ENCODE results near the gene ROBO1.

- TF ChIP-seq FOS (IDR thresholded peaks at IDR 0.05; ENCODE audit: borderline replicate concordance, insufficient read depth, low read length) (no peak), GATA2 (IDR thresholded peaks at IDR 0.05; ENCODE audit: insufficient read depth, insufficient read length, low read depth, low read length) (no peak), CTCF (IDR thresholded peaks at IDR 0.05; ENCODE audit: extremely low read depth in 1 of 2, insufficient read depth in 1 of 2, low read depth in 1 of 2, low read length in 2 of 2) (no peak), POLR2AphosphoS5 (IDR thresholded peaks at IDR 0.05; ENCODE audit: insufficient read depth, low read depth, low read length) (no peak), EZH2 (IDR thresholded peaks at IDR 0.05; ENCODE audit: borderline replicate concordance, low read depth, low read length, severe bottlenecking) (no peak), POLR2A (IDR thresholded peaks at IDR 0.05; ENCODE audit: low read depth, low read length) (no peak), MAX (IDR thresholded peaks at IDR 0.05; ENCODE audit: insufficient read depth, insufficient read length) (no peak), JUN (IDR thresholded peaks at IDR 0.05; ENCODE audit: borderline replicate concordance, insufficient read depth, insufficient read length, low read depth) (no peak)
Measured at GRCh38 chr3:79412537-79412936, 355.3 kb downstream of the ROBO1 start.

All from endothelial cell of umbilical vein (primary cell).